Activated B cell treated with CpG ODN at 0.5 μM for 24 hours (primary cell): ENCODE results near the gene INO80. TPM values are rescaled to one million over a fixed set of nuclear protein-coding genes. Genes with fewer than 3 reads are reported as not detected.

ENCODE experiments used
- ATAC-seq: fragments of 200-7000 bp; cut with Tn5 transposase; one replicate; pipeline ENCODE4 v1.10.0; 2021; ENCODE audit warnings: low read depth, mild to moderate bottlenecking, moderate library complexity
- CTCF ChIA-PET: fragments of 350-600 bp; sonication (Branson Sonifier 250); formaldehyde crosslinking; loops from one replicate; lab custom pipeline; 2021; ENCODE audit warnings: antibody characterized with exemption; lab: Charles Lee
- POLR2A ChIA-PET: fragments of 350-600 bp; sonication (Branson Sonifier 250); formaldehyde crosslinking; loops from one replicate; lab custom pipeline; 2021; ENCODE audit warnings: antibody characterized with exemption; lab: Charles Lee
- DNase-seq: peaks from one replicate; pipeline ENCODE4 v3.0.0; 2022
- H3K27ac Mint-ChIP-seq: one replicate; pipeline ENCODE4 v1.8.0; 2020; ENCODE audit warnings: mixed read lengths
- H3K27me3 Mint-ChIP-seq: one replicate; pipeline ENCODE4 v1.8.0; 2021; ENCODE audit warnings: mixed read lengths
- H3K36me3 Mint-ChIP-seq: one replicate; pipeline ENCODE4 v1.8.0; 2021; ENCODE audit warnings: low read depth, mixed read lengths
- H3K4me1 Mint-ChIP-seq: one replicate; pipeline ENCODE4 v1.8.0; 2021; ENCODE audit warnings: mixed read lengths
- H3K4me3 Mint-ChIP-seq: one replicate; pipeline ENCODE4 v1.8.0; 2020; ENCODE audit warnings: mild to moderate bottlenecking, mixed read lengths
- H3K9me3 Mint-ChIP-seq: one replicate; pipeline ENCODE4 v1.8.0; 2020; ENCODE audit warnings: mixed read lengths
- CTCF ChIP-seq: fragments of 200-600 bp; IDR thresholded peaks from one replicate; pipeline ENCODE4 v1.8.0; 2022; ENCODE audit warnings: antibody characterized with exemption, mild to moderate bottlenecking
- intact Hi-C: fragments of 100-400 bp; cut with micrococcal nuclease; formaldehyde crosslinking; loops from one replicate; pipeline ENCODE4 v1.15.1; 2024
- total RNA-seq: library from RNA; stranded (reverse); gene quantifications from 2 replicates; pipeline ENCODE4 v1.2.3, GENCODE V29; 2022

Gene INO80
- total RNA-seq, 1 donor from 2014 or later: 38.8 TPM

GRCh38 chr15:40944510-40945296 is 171.4 kb downstream of the INO80 start:
- no peak for TF ChIP-seq CTCF
- H3K36me3 Mint-ChIP-seq: no peaks in the 10 kb centered on the region
- no peaks in the 10 kb centered on the region for H3K9me3 Mint-ChIP-seq
- no peak overlapping the region for H3K27ac Mint-ChIP-seq
- CTCF ChIA-PET: interaction anchor here (0.9 to 1.8 kb wide), 2 partner anchors 8 to 41 kb away, joined by 3 to 4 read pairs; partner anchors contain the start of gene CHAC1
- ATAC-seq (no peak), DNase-seq (no peak)
- H3K4me3 Mint-ChIP-seq: no peak overlapping the region
- POLR2A ChIA-PET: interaction anchor here (4.9 kb wide), 1 partner anchor 8 kb away, joined by 78 read pairs; the partner anchor contains the start of gene CHAC1
- H3K4me1 Mint-ChIP-seq: peaks cover 33% of the 10 kb centered on the region
- peaks cover 12% of the 10 kb centered on the region for H3K27me3 Mint-ChIP-seq
- intact Hi-C loops: loop anchor here (5.0 kb wide), 1 partner anchor 68 kb away; no protein-coding TSS in a partner anchor

GRCh38 chr15:40943764-40944365 is 172.2 kb downstream of the INO80 start:
- Mint-ChIP-seq H3K27ac (no peak overlapping the region), H3K4me1 (peaks cover 34% of the 10 kb centered on the region), H3K4me3 (no peak overlapping the region), H3K27me3 (peaks cover 7% of the 10 kb centered on the region), H3K9me3 (no peaks in the 10 kb centered on the region), H3K36me3 (no peaks in the 10 kb centered on the region)
- ATAC-seq (no peak), DNase-seq (no peak)
- intact Hi-C loops: loop anchor here (5.0 kb wide), 1 partner anchor 68 kb away; no protein-coding TSS in a partner anchor
- CTCF ChIA-PET: interaction anchor here (0.9 kb wide), 1 partner anchor 9 kb away, joined by 3 read pairs; the partner anchor contains the start of gene CHAC1
- no peak for TF ChIP-seq CTCF
- POLR2A ChIA-PET: interaction anchor here (4.9 kb wide), 1 partner anchor 9 kb away, joined by 78 read pairs; the partner anchor contains the start of gene CHAC1

- ATAC-seq (no peak), DNase-seq (no peak)
- TF ChIP-seq CTCF: no peak
- POLR2A ChIA-PET: interaction anchor here (0.6 to 4.9 kb wide), 5 partner anchors 10 to 248 kb away, joined by 3 to 78 read pairs (median 6); partner anchors contain the start of genes CHAC1 and RAD51
- CTCF ChIA-PET: interaction anchor here (0.9 to 3.5 kb wide), 5 partner anchors 8 to 69 kb away, joined by 5 to 36 read pairs (median 16); partner anchors contain the start of gene CHAC1
- no peak overlapping the region for H3K27ac Mint-ChIP-seq
- H3K4me3 Mint-ChIP-seq: peak overlapping the region; percentile 73
- no peaks in the 10 kb centered on the region for H3K36me3 Mint-ChIP-seq
- no peaks in the 10 kb centered on the region for H3K9me3 Mint-ChIP-seq
- peaks cover 34% of the 10 kb centered on the region for H3K4me1 Mint-ChIP-seq
- intact Hi-C loops: loop anchor here (1.0 to 5.0 kb wide), 2 partner anchors 10 to 69 kb away; partner anchors contain the start of gene CHAC1
- H3K27me3 Mint-ChIP-seq: peaks cover 7% of the 10 kb centered on the region
Observed at GRCh38 chr15:40942878-40943277, 173.2 kb downstream of the INO80 start.

- CTCF ChIA-PET: interaction anchor here (0.9 to 3.5 kb wide), 12 partner anchors 9 to 242 kb away, joined by 3 to 36 read pairs (median 5); partner anchors contain the start of gene CHAC1
- H3K27ac Mint-ChIP-seq: no peak overlapping the region
- DNase-seq: no peak
- H3K4me3 Mint-ChIP-seq: peak overlapping the region; percentile 73
- peaks cover 6% of the 10 kb centered on the region for H3K27me3 Mint-ChIP-seq
- H3K4me1 Mint-ChIP-seq: peaks cover 34% of the 10 kb centered on the region
- POLR2A ChIA-PET: interaction anchor here (0.6 to 4.9 kb wide), 6 partner anchors 9 to 248 kb away, joined by 3 to 78 read pairs (median 7); partner anchors contain the start of genes CHAC1 and RAD51
- no peaks in the 10 kb centered on the region for H3K36me3 Mint-ChIP-seq
- no peak for TF ChIP-seq CTCF
- no peak for ATAC-seq
- intact Hi-C loops: loop anchor here (1.0 to 5.0 kb wide), 2 partner anchors 11 to 70 kb away; partner anchors contain the start of gene CHAC1
- H3K9me3 Mint-ChIP-seq: no peaks in the 10 kb centered on the region
Observed at GRCh38 chr15:40942337-40942854, 173.7 kb downstream of the INO80 start.
